Measurements from ENCODE around the gene SMPD4.
A peak's percentile ranks its signal among the peaks of the same experiment; 100 is the strongest.
"Not testable (repeated sequence)": the region's sequence is repeated elsewhere in the genome, so short reads cannot be mapped to it uniquely, and the experiment has no call there.

SMPD4 gene

DNA sequence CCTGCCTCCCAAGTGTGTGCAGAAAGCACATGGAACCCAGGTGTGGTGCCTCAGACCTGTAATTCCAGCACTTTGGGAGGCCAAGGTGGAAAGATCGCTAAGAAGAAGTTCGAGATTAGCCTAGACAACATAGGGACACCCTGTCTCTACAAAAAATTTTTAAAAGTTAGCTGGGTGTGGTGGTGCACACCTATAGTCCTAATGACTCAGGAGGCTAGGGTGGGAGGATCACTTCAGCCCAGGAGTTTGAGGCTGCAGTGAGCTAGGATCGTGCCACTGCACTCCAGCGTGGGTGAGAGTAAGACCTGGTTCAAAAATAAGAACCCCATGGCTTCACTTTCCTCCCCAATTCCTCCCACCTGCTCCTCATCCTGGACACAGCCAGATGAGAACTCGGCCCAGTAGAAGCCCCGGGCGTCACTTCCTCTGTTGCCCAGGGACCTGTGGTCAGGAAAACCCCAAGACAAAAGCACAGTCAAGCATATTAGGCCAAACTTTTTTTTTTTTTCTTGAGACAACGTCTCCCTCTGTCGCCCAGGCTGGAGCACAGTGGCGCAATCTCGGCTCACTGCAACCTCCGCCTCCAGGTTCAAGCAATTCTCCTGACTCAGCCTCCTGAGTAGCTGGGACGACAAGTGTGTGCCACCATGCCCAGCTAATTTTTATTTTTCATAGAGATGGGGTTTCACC, 23.4 kb downstream of the SMPD4 start:
- not testable (repeated sequence) for DNase-seq

DNA sequence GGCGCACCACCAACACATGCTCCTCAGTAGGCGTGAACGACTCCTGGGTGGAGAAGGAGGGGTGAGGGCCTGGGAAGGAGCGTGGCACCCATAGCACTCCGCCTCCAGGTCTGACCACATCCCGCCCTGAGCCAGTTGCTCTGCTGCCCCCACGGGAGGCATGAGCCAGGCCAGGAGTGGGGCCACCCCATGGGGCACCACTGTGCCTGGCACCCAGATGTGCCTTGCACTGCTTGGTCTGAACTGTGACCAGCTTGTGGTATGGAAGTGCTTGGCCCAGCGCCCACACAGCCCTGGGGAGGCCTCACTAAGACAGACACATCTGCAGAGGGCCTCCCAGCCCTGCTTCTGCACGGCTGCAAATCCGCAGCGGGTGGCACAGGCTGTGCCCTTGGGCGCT, 24.0 kb downstream of the SMPD4 start:
- DNase-seq, result not testable (repeated sequence)

DNA sequence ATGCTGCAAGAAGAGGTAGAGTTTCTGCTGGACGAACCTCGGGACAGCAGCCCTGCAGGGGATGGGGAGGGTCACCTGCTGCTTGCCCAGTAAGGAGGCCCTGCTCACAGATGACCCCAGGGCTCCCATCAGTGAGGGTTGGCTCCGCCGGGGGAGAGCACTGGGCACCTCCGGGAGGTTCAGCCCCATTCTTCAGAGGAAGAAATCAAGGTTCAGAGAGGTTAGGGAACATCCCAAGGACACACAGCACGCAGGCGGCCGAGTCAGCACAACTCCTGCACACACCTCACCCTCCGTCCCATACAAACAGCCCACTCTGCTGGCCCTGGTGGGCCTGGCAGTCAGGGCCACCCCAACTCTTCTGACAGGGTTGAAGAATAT, 24.8 kb downstream of the SMPD4 start:
- no peak for DNase-seq

DNA sequence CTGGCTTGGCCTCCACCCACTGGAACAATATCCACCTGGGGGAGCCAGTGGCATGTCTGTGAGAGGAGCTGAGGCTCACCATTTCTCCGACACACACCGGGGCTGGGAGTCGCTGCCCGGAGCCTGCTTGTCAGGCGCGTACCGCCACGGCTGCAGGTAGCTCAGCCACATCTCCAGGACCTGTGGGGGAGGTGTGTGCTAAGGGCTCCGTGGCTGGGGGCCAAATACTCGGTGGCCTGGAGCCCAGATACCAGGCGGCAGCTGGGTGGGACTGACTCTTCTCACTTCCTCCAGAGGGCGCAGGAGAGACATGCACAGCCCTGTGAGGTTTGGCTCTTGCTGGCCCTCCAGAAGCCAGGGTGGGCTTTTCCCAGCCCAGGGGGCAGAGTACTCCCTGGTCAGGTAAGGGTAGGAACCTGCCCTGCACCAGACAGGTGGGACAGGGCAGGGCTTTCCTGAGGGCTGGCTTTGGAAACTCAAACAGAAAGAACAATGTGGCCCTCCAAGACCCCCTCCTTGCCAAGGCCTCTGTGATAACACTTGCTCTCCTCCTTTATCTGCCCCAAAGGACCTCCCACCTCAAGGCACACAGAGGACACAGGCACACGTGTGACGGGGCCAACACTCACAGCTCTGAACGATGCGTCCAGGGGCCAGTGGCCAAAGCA, 25.3 kb downstream of the SMPD4 start:
- DNase-seq, result peak; percentile 26

GRCh38 chr2:130154773-130155765, 26.3 kb downstream of the SMPD4 start:
- DNase-seq, result no peak

DNA sequence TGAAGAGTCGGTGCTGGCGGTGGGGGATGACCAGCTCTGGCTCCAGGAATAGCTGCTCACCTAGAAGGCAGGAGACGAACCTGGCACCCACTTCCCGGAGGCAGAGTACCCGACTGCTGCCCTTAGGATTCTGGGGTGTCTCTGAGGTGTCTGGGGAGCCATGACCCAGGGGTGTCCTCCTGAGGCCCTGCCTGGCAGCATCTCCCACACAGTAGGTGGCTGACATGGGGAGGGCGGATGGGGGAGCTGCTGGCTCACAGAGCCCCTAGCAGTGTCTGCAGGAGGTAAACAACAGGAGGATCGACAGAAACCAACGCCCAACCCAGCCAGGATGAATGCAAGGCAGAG, 27.0 kb downstream of the SMPD4 start:
- not testable (repeated sequence) for DNase-seq

- DNase-seq, result not testable (repeated sequence)
Measured at GRCh38 chr2:130153721-130154422, 27.5 kb downstream of the SMPD4 start.

- no peak for DNase-seq
Measured at GRCh38 chr2:130152816-130153595, 28.4 kb downstream of the SMPD4 start.

DNA sequence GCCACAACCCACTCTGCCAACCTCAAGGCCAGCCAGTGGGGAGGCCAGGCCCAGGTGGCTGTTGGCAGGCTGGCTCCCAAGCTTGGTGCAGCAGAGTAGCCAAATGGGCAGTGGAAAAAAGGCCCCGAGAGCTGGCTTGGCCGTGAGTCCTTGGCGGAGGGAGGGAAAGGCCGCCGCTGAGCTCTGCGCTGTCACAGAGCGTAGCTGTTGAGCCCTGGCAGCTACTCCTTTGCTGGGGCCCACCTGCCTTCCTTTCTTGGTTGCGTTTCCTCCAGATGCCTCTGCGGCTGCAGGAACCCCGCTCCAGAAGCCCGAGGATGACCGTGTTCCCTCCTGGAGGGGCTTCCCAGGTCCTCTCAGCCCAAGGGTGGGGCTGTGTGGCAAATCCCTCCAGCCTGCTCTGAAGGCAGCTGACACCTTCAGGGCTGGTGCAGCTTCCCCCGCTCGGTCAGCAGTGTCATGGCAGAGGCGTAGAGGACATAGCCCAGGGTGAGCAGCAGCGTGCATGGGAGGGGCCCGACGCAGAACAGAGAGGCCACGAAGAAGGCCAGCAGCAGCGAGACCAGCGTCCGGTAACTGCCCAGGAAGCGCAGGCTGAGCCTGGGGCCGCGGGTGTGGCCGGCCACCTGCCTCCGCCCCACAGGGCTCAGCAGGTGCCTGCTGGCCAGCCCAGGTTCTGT, 29.1 kb downstream of the SMPD4 start:
- not testable (repeated sequence) for DNase-seq

GRCh38 chr2:130151145-130151512, 30.3 kb downstream of the SMPD4 start:
- DNase-seq, result not testable (repeated sequence)

- DNase-seq, result no peak
Measured at GRCh38 chr2:130150181-130151144, 30.9 kb downstream of the SMPD4 start.

- DNase-seq, result not testable (repeated sequence)
Measured at GRCh38 chr2:130148515-130148914, 32.9 kb downstream of the SMPD4 start.

DNA sequence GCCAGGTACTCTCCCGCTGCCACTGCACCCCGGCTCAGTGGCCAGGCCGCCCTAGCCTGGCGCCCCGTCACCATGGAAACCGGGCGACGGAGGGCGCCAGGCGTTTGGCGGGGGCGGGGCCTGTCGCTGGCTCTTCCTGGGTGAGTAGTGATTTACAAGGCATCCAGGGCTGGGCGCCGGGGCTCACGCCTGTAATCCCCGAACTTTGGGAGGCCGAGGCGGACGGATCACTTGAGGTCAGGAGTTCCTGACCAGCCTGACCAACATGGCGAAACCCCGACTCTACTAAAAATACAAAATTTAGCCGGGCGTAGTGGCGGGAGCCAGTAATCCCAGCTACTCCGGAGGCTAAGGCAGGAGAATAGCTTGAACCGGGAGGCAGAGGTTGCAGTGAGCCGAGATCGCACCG, 36.4 kb downstream of the SMPD4 start, which contains the start of gene CCDC74B:
Gene CCDC74B, minus strand, starts transcription at position 107 of the 409 bp plus-strand sequence. CDS start 116 bp downstream, outside the sequence.
- DNase-seq, result peak; percentile 28

DNA sequence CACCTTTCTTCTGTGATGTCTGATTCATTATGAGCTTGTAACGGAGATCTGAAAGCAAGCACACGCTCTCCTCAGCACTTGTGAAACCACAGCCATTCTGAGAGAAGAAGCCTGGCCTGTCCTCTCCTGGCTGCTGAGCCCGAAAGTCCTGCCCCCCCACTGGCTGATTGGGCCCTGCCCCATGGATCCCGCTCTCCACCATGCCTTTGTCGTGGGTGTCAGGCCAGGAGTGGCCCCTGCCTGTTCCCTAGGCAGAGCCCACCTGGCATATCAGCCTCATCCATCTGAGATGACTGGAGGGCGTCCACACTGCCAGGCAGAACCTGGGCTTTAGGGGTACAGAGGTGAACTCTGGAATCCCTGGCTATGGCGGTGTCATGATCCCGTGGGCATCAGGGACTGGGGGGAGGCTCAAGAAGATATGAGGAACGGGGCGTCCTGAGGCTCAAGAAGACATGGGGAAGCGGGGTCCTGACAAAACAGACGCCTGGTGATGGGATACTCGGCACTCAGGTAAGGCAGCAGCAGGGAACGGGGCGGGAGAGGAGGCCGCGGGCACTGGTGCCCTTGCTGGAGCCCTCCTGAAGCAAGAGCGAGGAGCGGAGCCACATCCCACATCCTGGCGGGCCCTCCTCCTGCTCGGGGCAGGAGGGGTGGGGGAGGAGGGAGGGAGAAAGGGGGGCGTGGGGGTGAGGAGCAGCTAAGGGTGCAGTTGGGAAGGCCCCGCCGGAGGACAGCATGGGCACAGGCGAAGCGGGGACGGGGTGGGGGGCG, 37.9 kb downstream of the SMPD4 start:
- not testable (repeated sequence) for DNase-seq

DNA sequence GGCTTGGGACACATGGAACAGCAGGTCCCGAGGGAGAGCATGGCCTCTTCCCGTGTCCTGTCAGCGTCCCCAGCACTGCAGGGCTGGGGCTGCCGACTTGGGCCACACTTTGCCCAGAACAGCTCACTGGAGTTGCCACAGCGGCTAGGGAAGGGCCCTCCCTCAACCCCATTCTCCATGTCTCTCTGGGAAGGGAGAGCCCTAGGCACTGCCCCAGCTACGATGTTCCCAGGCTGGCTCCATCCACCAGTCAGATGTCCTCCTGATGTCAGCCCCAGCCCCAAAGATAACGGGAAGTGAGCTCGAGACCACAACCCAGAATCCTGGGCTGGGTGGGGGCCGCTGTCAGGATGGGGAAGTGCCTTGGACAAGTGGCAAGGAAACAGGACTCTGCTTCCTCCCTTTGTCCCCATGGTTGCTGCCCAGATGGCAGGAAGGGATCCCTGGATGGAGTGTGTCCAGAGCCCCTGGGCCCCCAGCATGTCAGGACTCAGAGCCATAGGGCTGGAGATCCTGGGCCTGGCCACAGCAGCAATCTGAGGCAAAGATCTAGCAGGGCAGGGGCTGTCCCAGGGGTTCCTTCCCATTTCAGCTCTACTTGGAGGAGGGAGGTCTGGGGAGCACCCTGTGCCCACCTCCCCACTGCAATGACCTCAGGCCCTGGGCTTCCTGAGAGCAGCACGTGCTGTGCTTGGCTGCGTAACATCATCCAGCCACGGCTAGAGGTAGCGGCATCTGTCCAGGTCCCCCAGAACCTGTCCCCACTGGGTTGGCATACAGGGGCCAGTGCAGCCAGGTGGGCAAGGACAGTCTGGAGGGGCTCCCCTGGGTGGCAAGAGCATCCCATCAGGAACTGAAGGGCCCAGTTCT, 38.8 kb downstream of the SMPD4 start:
- DNase-seq, result not testable (repeated sequence)

- not testable (repeated sequence) for DNase-seq
Measured at GRCh38 chr2:130141645-130142370, 39.6 kb downstream of the SMPD4 start.

DNA sequence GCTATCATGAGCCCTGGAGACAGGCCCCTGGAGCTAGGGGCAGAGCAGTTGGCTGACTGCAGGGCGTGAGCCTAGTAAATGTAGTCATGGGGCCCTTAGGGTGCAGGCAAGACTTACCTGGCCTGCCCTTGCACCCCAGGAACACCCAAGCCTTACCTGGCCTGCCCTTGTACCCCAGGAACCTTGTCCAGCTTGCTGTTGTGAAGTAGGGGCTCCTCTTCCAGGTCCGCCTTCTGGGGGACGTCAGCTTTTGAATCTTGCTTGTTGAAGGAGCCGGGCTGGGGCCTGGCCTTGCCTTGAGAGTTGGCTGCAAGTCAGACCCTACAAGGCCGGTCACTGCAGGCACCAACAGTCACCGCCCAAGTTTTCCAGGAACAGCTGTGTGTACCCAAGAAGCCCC, 40.4 kb downstream of the SMPD4 start:
- DNase-seq, result not testable (repeated sequence)
